ENCODE data around the gene CACNA1C. TPM values are rescaled to one million over a fixed set of nuclear protein-coding genes. Genes with fewer than 3 reads are reported as not detected.

CACNA1C gene
- total and polyA plus RNA-seq, 2 donors from 2014 or later: 1.6 to 17.4 TPM

DNA sequence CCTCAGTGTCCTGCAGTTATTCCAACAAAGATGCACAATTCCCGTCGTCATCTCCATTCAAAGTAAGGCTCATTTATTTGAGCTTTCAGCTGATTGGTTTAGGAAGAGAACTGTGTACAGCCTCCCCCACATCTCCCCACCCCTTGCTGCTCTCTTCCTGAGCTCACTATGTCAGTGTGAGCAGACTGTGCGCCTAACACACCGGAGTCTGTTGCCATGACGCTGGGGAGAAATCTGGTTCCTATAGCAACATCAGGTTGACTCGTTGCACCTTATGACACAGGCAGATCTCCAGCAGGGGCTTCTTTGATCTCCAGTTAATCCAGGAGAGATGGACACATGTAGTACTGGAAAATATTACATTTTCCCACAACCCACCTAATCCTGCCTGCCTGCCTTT is 319.4 kb downstream of the CACNA1C start:
- FAIRE-seq: no peak
- Histone ChIP-seq H3K36me3 (ENCODE audit: control insufficient read depth in 2 of 3, insufficient read depth in 3 of 3, low read length in 3 of 3) (no peaks in the 10 kb centered on the region), H3K4me3 (ENCODE audit: low read length in 3 of 3) (no peak overlapping the region), H3K9ac (ENCODE audit: low read length in 3 of 3) (no peak overlapping the region), H3K27me3 (ENCODE audit: control insufficient read depth, insufficient read depth, low read length) (no peaks in the 10 kb centered on the region), H3K4me1 (ENCODE audit: control insufficient read depth in 2 of 3, insufficient read depth in 2 of 3, low read depth in 1 of 3, low read length in 3 of 3) (peaks cover 0 to 2% (median 0%) of the 10 kb centered on the region in 3 donors), H3K9me3 (ENCODE audit: control insufficient read depth in 2 of 3, insufficient read depth in 1 of 3, low read length in 3 of 3) (no peaks in the 10 kb centered on the region), H3K27ac (ENCODE audit: low read depth in 2 of 2, low read length in 2 of 2) (no peak overlapping the region)
- TF ChIP-seq, protein P1, sequence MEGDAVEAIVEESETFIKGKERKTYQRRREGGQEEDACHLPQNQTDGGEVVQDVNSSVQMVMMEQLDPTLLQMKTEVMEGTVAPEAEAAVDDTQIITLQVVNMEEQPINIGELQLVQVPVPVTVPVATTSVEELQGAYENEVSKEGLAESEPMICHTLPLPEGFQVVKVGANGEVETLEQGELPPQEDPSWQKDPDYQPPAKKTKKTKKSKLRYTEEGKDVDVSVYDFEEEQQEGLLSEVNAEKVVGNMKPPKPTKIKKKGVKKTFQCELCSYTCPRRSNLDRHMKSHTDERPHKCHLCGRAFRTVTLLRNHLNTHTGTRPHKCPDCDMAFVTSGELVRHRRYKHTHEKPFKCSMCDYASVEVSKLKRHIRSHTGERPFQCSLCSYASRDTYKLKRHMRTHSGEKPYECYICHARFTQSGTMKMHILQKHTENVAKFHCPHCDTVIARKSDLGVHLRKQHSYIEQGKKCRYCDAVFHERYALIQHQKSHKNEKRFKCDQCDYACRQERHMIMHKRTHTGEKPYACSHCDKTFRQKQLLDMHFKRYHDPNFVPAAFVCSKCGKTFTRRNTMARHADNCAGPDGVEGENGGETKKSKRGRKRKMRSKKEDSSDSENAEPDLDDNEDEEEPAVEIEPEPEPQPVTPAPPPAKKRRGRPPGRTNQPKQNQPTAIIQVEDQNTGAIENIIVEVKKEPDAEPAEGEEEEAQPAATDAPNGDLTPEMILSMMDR (IDR thresholded peaks at IDR 0.05; ENCODE audit: borderline replicate concordance, extremely low read depth, insufficient read depth): no peak
- no peak for DNase-seq
- intact Hi-C loops (cut with DNase I): no loop called here

DNA sequence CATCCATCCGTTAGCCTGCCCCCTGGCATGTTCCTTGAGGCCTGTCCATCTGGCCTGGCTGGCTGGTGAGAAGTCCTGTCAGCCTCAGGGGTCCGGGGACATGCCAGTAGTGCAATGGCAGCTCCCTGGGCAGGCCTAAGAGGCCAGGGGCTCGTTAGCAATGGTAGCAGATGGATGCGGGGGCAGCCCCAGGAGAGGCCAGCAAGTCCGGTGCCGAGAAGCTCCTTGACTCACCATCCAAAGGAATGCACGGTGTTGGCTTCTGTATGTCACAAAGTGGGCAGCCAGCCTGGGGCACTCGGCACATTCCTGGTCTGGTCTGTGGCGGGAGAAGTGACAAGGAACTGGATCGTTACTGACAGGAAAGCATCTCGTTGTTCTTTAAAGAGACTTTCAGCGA is 319.9 kb downstream of the CACNA1C start:
- Histone ChIP-seq H3K4me3 (ENCODE audit: low read length in 3 of 3) (no peak overlapping the region), H3K9me3 (ENCODE audit: control insufficient read depth in 2 of 3, insufficient read depth in 1 of 3, low read length in 3 of 3) (no peaks in the 10 kb centered on the region), H3K9ac (ENCODE audit: low read length in 3 of 3) (no peak overlapping the region), H3K27me3 (ENCODE audit: control insufficient read depth, insufficient read depth, low read length) (no peaks in the 10 kb centered on the region), H3K27ac (ENCODE audit: low read depth in 2 of 2, low read length in 2 of 2) (no peak overlapping the region), H3K4me1 (ENCODE audit: control insufficient read depth in 2 of 3, insufficient read depth in 2 of 3, low read depth in 1 of 3, low read length in 3 of 3) (peaks cover 0 to 2% (median 0%) of the 10 kb centered on the region in 3 donors), H3K36me3 (ENCODE audit: control insufficient read depth in 2 of 3, insufficient read depth in 3 of 3, low read length in 3 of 3) (no peaks in the 10 kb centered on the region)
- intact Hi-C loops (cut with DNase I): no loop called here
- TF ChIP-seq, protein P1 (IDR thresholded peaks at IDR 0.05; ENCODE audit: borderline replicate concordance, extremely low read depth, insufficient read depth): no peak
- DNase-seq (no peak), FAIRE-seq (no peak)

DNA sequence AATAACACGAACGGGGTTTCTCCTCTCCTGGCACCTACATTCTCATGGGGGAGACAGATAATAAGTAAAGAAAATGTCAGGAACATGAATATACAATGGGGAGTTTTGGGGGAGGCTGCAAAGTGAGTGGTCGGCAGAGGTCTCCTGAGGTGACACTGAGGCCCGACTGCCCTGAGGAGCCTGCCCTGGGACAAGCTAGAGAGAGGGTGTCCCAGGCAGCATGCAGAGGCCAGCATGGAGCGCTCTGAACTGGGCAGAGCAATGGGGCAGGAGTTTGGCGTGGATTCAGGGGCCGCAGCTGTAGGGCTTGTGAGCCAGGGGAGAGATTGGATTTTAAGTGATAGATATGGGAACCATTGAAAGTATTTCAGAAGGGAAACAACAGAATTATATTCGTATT is 320.5 kb downstream of the CACNA1C start:
- FAIRE-seq: no peak
- TF ChIP-seq, protein P1 (IDR thresholded peaks at IDR 0.05; ENCODE audit: borderline replicate concordance, extremely low read depth, insufficient read depth): no peak
- Histone ChIP-seq H3K9me3 (ENCODE audit: control insufficient read depth in 2 of 3, insufficient read depth in 1 of 3, low read length in 3 of 3) (no peaks in the 10 kb centered on the region), H3K4me1 (ENCODE audit: control insufficient read depth in 2 of 3, insufficient read depth in 2 of 3, low read depth in 1 of 3, low read length in 3 of 3) (peaks cover 0 to 2% (median 0%) of the 10 kb centered on the region in 3 donors), H3K4me3 (ENCODE audit: low read length in 3 of 3) (no peak overlapping the region), H3K9ac (ENCODE audit: low read length in 3 of 3) (no peak overlapping the region), H3K27ac (ENCODE audit: low read depth in 2 of 2, low read length in 2 of 2) (no peak overlapping the region), H3K36me3 (ENCODE audit: control insufficient read depth in 2 of 3, insufficient read depth in 3 of 3, low read length in 3 of 3) (no peaks in the 10 kb centered on the region), H3K27me3 (ENCODE audit: control insufficient read depth, insufficient read depth, low read length) (no peaks in the 10 kb centered on the region)
- intact Hi-C loops (cut with DNase I): no loop called here
- DNase-seq: no peak
